GM21447 (cell line): ENCODE results near the gene TOR1A.
A peak's percentile ranks its signal among the peaks of the same experiment; 100 is the strongest.

Experiments
- ATAC-seq: cut with Tn5 transposase; IDR thresholded peaks from one replicate; pipeline ENCODE4 v1.9.1; 2021; ENCODE audit not compliant: unreplicated experiment

Gene TOR1A, protein sequence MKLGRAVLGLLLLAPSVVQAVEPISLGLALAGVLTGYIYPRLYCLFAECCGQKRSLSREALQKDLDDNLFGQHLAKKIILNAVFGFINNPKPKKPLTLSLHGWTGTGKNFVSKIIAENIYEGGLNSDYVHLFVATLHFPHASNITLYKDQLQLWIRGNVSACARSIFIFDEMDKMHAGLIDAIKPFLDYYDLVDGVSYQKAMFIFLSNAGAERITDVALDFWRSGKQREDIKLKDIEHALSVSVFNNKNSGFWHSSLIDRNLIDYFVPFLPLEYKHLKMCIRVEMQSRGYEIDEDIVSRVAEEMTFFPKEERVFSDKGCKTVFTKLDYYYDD

GRCh38 chr9:129823935-129824601, at the start of gene TOR1A:
TOR1A (minus strand) TSS chr9:129824136; CDS start chr9:129824085, 51 bp downstream.
- ATAC-seq, result peak; percentile 91

DNA sequence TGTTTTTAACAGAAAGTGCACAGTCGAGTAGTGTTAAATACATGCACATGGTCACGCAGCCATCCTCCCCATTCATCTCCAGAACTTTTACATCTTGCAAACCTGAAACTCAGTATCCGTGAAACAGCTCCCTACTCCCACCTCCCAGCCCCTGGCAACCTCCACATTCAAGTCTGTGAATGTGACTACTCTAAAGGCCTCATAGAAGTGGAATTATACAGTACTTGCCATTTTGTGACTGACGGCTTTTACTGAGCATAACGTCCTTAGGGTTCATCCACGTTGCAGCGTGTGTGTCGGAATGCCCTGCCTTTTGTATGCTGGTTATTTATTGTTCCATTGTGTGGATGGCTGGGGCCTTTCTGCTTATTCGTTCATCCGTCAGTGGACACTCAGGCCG, 47.1 kb upstream of the TOR1A start:
- ATAC-seq, result no peak

DNA sequence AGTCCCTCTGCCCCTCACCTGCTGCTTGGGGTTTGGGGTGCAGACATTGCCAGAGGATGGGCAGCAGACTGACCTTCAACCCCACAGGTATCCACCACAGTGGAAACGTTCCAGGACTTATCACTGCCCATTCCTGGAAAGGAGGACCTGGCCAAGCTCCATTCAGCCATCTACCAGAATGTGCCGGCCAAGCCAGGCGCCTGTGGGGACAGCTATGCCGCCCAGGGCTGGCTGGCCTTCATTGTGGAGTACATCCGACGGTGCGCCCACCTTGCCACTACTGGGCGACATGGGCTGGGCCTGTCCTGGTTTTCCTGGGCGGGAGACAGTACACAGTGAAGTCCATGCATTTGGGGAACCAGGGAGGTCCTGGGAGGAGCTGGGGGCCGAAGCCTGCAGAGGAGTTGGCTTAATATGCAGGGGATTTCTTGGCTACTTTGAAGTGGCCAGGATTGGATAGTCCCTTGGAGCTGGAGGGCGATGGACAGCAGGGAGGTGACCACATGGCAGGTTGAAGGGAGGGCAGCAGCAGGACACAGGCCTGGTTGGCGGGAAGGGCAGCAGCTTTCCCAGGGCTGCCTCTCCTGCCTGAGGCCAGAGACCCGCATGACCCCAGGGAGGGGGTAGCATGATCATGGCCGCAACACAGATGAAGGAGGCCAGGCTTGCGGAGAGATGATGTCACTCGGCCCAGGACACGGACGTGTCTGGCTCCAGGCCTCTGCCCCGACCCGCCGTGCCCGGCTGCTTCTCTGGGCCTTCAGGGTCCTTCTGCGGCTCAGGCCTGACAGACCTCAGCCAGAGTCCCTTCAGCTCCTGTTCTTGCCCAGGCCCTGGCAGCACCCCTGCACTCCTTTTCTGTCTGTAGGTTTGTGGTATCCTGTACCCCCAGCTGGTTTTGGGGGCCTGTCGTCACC, 45.9 kb upstream of the TOR1A start:
- no peak for ATAC-seq

DNA sequence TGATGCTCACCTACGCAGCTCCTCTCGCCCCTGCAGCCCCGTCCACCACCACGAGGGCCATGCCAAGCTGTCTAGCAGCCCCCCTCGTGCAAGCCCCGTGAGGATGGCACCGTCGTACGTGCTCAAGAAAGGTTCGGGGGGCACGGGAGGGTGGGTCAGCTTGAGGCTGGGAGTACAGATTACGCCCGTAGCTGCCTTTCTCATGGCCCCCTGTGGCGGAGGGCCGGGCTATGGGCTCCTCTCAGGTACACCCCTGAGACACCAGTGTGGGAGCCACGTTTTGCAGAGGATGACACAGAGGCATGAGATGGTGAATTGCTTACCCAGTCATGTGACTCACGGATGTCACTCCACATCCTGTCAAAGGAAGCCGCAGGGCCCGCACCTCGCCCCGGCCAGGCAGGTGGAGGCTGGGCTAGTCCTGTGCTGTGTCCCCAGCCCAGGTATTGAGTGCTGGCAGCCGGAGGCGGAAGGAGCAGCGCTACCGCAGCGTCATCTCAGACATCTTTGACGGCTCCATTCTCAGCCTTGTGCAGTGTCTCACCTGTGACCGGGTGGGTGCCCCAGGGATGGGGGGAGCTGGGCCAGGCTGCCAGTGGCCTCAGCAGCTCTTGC, 45.0 kb upstream of the TOR1A start:
- ATAC-seq, result no peak

DNA sequence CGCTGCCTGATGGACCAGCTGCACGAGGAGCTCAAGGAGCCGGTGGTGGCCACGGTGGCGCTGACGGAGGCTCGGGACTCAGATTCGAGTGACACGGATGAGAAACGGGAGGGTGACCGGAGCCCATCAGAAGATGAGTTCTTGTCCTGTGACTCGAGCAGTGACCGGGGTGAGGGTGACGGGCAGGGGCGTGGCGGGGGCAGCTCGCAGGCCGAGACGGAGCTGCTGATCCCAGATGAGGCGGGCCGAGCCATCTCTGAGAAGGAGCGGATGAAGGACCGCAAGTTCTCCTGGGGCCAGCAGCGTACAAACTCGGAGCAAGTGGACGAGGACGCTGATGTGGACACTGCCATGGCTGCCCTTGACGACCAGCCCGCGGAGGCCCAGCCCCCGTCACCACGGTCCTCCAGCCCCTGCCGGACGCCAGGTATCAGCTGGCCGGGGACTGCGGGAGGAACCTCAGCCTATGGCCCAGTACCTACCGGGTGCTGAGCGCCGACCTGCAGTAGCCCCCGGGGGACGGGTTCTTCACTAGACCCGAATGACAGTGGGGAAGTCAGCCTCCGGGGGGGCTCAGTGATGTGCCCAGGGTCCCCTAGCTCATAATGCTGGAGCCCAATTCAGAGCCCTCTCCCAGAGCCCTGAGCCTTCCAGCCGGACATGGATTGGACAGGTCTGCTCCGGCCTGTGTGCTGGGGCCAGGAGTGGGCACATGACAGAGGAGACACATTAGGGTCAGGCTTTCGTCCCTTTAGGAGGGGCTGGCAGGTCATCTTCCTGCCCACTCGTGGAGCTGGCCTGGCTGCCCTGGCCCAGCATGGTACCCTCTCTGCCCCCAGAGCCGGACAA, 44.3 kb upstream of the TOR1A start:
- no peak for ATAC-seq

DNA sequence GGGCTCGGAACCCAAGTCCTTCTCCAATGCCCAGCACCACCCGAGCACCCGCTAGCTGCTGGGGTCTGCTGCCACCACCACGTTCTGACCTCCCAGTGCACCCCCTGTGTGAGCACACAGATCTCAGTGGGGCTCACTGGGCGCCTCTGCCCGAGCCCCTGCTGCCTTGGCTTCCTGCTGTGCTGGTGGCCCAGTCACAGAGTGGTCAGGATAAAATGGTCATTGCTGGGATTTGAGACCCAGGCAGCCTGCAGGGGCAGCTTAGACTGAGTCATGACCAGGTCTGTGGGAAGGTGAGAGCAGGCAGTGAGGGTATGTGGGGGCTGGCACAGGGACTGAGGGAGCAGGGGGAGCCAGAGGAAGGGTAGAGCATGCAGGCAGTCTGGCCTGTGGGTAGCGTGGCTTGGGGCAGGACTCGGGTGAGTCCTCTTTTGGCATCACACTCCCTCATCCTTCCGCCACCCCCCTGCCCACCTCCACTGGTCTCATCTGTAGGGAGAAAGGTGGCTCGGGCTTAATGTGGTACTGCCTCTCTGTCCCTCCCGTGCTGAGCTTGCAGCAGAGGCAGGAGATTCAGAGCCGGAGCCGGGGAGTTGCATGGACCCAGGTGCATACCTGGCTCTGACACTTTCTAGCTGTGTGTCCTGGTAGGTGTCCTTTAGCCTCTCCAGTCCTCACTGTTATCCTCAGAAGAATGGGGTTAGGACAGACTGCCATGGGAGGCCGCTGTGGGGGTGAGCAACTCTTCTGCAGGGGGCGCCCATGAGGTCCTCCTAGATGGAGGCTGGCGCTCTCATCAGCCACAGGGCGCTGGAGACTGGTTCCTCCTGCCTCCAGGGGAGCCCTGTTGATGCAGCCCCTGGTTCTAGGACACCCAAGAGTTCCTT, 43.4 kb upstream of the TOR1A start:
- no peak for ATAC-seq

DNA sequence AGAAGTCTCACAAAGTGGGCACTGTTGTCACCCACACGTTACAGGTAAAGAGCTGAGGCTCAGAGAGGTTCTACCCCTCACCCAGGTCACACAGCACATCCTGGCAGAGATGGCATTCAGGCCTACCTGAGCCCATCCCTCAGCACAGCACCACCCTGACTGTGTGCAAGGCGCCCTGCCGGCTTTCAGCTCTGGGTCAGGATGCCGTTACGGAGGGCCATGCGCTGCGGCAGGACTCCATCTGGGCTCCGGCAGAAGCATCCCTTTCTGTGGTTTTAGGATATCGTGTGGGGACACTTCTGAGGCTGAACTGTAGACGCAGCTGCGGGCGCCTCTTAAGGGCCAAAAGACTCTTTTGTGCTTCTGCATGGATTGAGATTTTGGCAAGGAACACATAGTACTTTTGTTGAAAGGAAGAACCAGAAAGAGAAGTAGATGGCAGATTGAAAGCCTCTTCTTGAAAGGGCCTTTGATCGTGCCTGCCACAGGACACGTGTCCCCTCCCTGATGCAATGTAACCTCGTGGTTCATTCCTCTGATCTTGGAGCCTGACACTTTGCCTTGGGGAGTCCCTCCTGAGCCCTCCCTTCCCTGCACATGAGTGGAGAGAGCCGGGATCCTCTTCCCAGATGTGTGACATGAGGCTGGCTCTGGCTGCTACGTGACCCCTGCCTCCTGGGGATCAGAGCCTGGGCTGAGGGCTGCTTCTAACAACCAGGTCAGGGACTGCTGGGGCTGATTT, 42.6 kb upstream of the TOR1A start:
- ATAC-seq, result no peak

- no peak for ATAC-seq
Observed at GRCh38 chr9:129865668-129866320, 41.9 kb upstream of the TOR1A start.

GRCh38 chr9:129864991-129865647, 41.2 kb upstream of the TOR1A start:
- no peak for ATAC-seq

- no peak for ATAC-seq
Observed at GRCh38 chr9:129863059-129863690, 39.2 kb upstream of the TOR1A start.

DNA sequence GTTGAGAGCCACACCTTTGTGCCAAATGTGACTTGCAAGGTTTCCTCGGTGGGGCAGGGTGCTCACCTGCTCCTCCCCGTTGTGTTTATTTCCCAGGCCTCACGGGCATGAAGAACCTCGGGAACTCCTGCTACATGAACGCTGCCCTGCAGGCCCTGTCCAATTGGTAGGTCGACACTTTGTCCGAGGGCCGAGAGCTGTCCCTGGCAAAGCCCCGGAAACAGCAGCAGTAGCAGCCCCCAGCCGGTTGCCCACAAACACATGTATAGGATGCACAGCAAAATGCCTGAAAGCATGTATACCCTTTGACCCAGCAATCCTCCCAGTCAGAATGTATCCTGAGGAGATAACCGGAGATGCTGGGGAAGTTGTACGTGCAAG, 37.5 kb upstream of the TOR1A start:
- no peak for ATAC-seq

DNA sequence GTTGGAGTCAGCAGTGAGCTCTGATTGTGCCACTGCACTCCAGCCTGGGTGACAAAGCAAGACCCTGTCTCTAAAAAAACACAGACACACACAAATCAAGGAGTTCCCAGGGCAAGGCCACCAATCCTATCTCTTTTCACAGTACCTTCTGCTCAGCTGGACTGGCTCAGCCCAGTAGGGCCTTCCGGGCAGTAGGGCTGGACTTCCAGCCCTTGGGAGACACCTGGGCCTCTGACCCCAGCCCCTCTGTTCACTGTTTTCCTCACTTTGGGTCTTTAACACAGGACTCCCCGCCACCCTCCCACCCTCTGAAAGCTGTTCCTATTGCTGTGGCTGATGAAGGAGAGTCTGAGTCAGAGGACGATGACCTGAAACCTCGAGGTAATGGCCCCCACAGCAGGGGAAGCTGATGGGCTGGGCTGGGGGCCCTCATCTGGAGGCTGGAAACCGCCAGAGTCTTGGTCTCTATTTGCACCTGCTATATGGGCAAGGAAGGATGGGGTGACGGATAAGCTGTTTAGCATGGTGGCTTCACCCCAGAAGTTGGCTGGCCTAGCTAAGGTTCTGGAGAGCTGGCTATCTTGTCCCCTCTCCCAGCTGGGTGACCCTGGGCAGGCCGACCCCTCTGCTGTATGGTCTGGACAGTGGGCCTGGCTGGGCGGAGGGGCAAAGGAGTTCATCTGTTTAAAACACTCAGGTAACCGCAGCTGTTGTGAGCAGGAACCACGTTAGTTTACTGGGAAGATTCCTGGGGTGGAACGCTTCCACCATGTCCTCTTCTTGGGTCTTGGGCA, 36.9 kb upstream of the TOR1A start:
- no peak for ATAC-seq

GRCh38 chr9:129858167-129858962, 34.4 kb upstream of the TOR1A start:
- no peak for ATAC-seq

GRCh38 chr9:129857207-129857606, 33.3 kb upstream of the TOR1A start:
- no peak for ATAC-seq

- no peak for ATAC-seq
Observed at GRCh38 chr9:129854588-129855110, 30.7 kb upstream of the TOR1A start.
